Retinal pigment epithelial cell (primary cell): Measurements from ENCODE around the gene H2BK1.

ENCODE experiments used
- DNase-seq: peaks from one replicate; pipeline ENCODE4 v3.0.0-alpha.2; 2010; ENCODE audit warnings: low read depth
- H3K4me3 ChIP-seq: 2 replicates; pipeline ENCODE4 v1.5.1; 2011; ENCODE audit warnings: mild to moderate bottlenecking, low read length, control low read depth, moderate library complexity
- CTCF ChIP-seq: conservative IDR thresholded peaks from 2 replicates; pipeline ENCODE4 v1.5.1; 2011; ENCODE audit warnings: low read depth, low read length, control low read depth, inconsistent platforms

H2BK1 gene

DNA sequence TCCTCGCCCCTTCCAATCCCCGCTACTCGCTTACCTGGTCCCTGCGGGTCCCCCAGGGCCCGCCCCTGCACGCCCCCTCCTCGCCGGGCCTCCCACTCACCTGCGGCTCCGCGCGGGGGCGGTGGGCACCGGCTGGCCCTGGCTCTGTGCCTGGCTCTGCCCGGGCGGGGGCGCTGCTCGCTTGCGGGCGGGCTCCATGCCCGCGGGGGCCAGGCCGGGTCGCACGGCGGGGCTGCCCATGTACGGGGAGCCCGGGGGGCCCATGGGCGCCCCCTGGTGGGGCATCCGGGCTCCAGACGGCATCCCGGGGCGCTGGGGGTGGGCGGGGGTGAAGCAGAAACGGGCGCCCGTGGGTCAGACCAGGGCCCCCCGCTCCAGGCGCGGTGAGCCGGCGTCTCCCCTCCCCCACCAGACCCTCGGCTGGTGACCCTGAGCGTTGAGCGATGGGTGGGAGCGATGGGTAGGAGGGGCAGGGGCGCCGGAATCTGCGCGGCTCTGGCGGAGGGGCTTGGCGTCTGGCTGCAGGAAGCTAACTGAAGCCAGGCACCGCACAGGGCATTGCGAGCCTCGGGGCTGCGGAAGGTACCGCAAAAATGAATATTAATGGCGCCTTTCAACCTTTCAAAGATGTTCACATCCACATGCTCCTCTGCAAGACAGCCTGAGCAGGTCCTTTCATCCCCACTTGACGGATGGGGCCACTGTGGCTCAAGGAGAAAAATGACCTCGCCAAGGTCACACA lies 35.2 kb upstream of the H2BK1 start:
- peak; percentile 47 for TF ChIP-seq CTCF
- no peak for DNase-seq
- peak overlapping the region; percentile 41 for H3K4me3 ChIP-seq

- no peak for TF ChIP-seq CTCF
- no peak for DNase-seq
- peak overlapping the region; percentile 41 for H3K4me3 ChIP-seq
These were observed 34.6 kb upstream of the H2BK1 start for GRCh38 chr7:151244841-151245346.

DNA sequence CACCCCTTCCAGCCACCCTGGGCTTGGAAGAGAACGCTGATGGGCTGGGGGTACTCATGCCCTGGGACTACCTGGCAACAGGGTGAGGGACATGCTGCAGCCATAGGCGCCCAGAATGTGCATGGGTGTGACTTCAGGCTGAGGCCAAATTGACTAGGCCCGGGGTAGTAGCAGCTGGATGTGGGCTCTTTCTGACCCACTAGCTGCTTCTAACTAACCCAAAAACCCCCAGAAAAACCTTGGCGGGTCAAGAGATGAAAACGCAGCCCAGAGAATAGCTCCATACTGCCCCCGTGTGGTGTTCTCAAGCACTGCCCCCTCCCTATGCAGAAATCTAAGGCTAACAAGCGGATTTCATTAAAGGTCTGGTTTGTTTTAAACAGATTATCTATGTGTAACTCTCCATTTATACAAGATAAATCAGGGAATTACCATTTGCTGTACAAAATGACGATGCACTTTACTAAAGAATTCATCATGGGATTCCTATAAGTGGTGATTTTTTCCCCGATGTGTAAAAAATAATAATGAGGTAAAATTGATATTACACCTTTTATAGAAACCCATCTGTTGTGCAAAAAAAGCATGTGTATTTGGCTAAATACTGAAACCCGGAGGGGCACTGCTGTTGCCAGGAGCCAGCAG lies 34.0 kb upstream of the H2BK1 start:
- no peak overlapping the region for H3K4me3 ChIP-seq
- TF ChIP-seq CTCF: peak; percentile 97
- DNase-seq: no peak

DNA sequence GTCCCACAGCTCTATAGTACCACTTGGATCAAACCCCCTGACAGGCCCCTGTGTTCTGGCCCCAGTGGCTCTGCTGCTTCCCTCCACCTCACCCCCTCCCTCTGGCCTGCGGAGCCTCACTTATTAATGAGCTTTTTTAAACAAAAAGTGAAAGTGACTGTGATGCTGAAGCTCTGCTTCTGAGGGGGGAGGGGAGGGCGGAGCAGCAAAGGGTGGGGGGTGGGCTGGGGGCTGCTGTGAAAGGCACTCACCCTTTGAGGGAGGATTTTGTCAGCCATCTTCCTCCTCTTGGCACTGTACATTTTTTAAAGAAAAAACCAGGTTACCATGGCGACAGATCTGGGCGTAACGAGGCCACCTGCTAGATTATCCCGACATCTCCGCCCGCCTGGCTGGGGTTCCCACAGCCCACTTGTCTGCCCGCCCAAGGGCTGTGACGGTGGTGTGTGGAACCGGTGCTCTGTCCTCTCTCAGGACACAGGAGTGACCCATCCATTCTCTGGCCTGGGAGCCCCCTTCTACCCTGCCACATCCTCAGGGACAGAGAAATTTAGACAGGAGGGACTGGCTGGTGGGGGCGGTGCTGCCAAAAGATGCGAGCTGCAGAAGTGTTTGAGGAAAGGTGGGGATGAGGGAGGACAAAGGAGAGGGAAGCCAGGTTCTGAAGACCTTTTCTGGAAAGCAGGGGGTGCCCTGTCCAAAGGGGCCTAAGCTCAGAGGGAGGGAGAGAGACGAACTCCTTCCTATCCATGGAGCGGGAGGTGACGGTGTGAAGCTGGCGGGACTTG lies 33.3 kb upstream of the H2BK1 start:
- TF ChIP-seq CTCF: no peak
- no peak overlapping the region for H3K4me3 ChIP-seq
- no peak for DNase-seq

GRCh38 chr7:151243045-151243349 lies 32.7 kb upstream of the H2BK1 start:
- TF ChIP-seq CTCF: no peak
- DNase-seq: no peak
- no peak overlapping the region for H3K4me3 ChIP-seq

GRCh38 chr7:151242159-151243044 lies 32.1 kb upstream of the H2BK1 start:
- DNase-seq: no peak
- TF ChIP-seq CTCF: no peak
- no peak overlapping the region for H3K4me3 ChIP-seq
